CD14-positive monocyte (primary cell): ENCODE results near the gene FAM163B. TPM values are rescaled to one million over a fixed set of nuclear protein-coding genes. Genes with fewer than 3 reads are reported as not detected.

Source experiments
- DNase-seq, 3 donors: peaks; one replicate each; pipeline ENCODE4 v3.0.0-alpha.2; 2011 to 2022
- H2AFZ ChIP-seq: 2 replicates; pipeline ENCODE4 v1.6.0; 2012; ENCODE audit warnings: mild to moderate bottlenecking, low read depth, low read length, inconsistent platforms; ENCODE audit not compliant: insufficient read depth, poor library complexity, severe bottlenecking
- H3K27ac ChIP-seq, 2 donors: 1 replicate in 1 of 2; 2 replicates in 1 of 2; pipeline ENCODE4 v1.5.1; 2012 to 2013; ENCODE audit warnings: low read length in 2 of 2, control low read depth in 1 of 2, inconsistent platforms in 1 of 2, low read depth in 1 of 2, mild to moderate bottlenecking in 1 of 2
- H3K27me3 ChIP-seq, 2 donors: one replicate each; pipeline versions ENCODE4 v1.6.0 to v1.6.1; 2011 to 2013; ENCODE audit warnings: low read length in 2 of 2; ENCODE audit not compliant: control insufficient read depth in 2 of 2, insufficient read depth in 2 of 2
- H3K36me3 ChIP-seq, 2 donors: replicated peaks in 1 of 2; 1 replicate in 1 of 2; 2 replicates in 1 of 2; pipeline versions ENCODE4 v1.5.1 to v1.6.1; 2012 to 2013; ENCODE audit warnings: low read length in 2 of 2, control low read depth in 1 of 2, inconsistent platforms in 1 of 2, mild to moderate bottlenecking in 1 of 2; ENCODE audit not compliant: insufficient read depth in 2 of 2, control insufficient read depth in 1 of 2
- H3K4me1 ChIP-seq, 2 donors: 1 replicate in 1 of 2; 2 replicates in 1 of 2; pipeline versions ENCODE4 v1.5.1 to v1.6.1; 2012 to 2013; ENCODE audit warnings: low read length in 2 of 2, control low read depth in 1 of 2, inconsistent platforms in 1 of 2, mild to moderate bottlenecking in 1 of 2, moderate library complexity in 1 of 2; ENCODE audit not compliant: insufficient read depth in 2 of 2, control insufficient read depth in 1 of 2
- H3K4me2 ChIP-seq: replicated peaks from 2 replicates; pipeline ENCODE3; 2012; ENCODE audit warnings: low read length, moderate library complexity, mild to moderate bottlenecking; ENCODE audit not compliant: poor library complexity, severe bottlenecking; ENCODE audit errors: extremely low read depth
- H3K4me3 ChIP-seq, 3 experiments: fragments of 200-600 bp in 1 of 3; sonication (generic) in 1 of 3; replicated peaks in 1 of 3; 1 replicate in 2 of 3; 2 replicates in 1 of 3; pipeline ENCODE4 v1.5.1; 2011 to 2013; ENCODE audit warnings: low read length in 3 of 3, mild to moderate bottlenecking in 3 of 3, control low read depth in 2 of 3, low read depth in 2 of 3, inconsistent platforms in 1 of 3, moderate library complexity in 1 of 3
- H3K79me2 ChIP-seq: 2 replicates; pipeline ENCODE4 v1.6.0; 2012; ENCODE audit warnings: mild to moderate bottlenecking, control low read depth, inconsistent platforms, low read length, moderate library complexity; ENCODE audit not compliant: insufficient read depth
- H3K9ac ChIP-seq: 2 replicates; pipeline ENCODE4 v1.6.0; 2017; ENCODE audit warnings: low read length, mild to moderate bottlenecking; ENCODE audit not compliant: insufficient read depth, poor library complexity, severe bottlenecking
- H3K9me3 ChIP-seq, 2 donors: replicated peaks in 1 of 2; 1 replicate in 1 of 2; 2 replicates in 1 of 2; pipeline versions ENCODE4 v1.5.1 to v1.6.1; 2012 to 2013; ENCODE audit warnings: low read length in 2 of 2, control low read depth in 1 of 2; ENCODE audit not compliant: control insufficient read depth in 1 of 2, insufficient read depth in 1 of 2
- H4K20me1 ChIP-seq: 2 replicates; pipeline ENCODE4 v1.6.0; 2012; ENCODE audit warnings: mild to moderate bottlenecking, low read length, control low read depth, moderate library complexity; ENCODE audit not compliant: insufficient read depth
- H3K27ac Mint-ChIP-seq, 7 donors: one replicate each; pipeline ENCODE4 v1.8.0; 2020; ENCODE audit warnings: mild to moderate bottlenecking in 7 of 7, mixed read lengths in 7 of 7, moderate library complexity in 6 of 7, inconsistent platforms in 2 of 7
- H3K27me3 Mint-ChIP-seq, 3 donors: one replicate each; pipeline ENCODE4 v1.8.0; 2021 to 2022; ENCODE audit warnings: low read depth in 3 of 3, mild to moderate bottlenecking in 3 of 3, mixed read lengths in 3 of 3, moderate library complexity in 3 of 3, inconsistent platforms in 1 of 3
- H3K36me3 Mint-ChIP-seq, 2 donors: one replicate each; pipeline ENCODE4 v1.8.0; 2020; ENCODE audit warnings: mixed read lengths in 2 of 2, inconsistent platforms in 1 of 2, mild to moderate bottlenecking in 1 of 2
- H3K4me1 Mint-ChIP-seq: one replicate; pipeline ENCODE4 v1.8.0; 2020; ENCODE audit warnings: mild to moderate bottlenecking, mixed read lengths
- H3K4me3 Mint-ChIP-seq, 2 donors: one replicate each; pipeline ENCODE4 v1.8.0; 2020; ENCODE audit warnings: mild to moderate bottlenecking in 2 of 2, mixed read lengths in 2 of 2, moderate library complexity in 1 of 2
- H3K9me3 Mint-ChIP-seq, 7 donors: one replicate each; pipeline ENCODE4 v1.8.0; 2020 to 2022; ENCODE audit warnings: mixed read lengths in 7 of 7, mild to moderate bottlenecking in 6 of 7, moderate library complexity in 6 of 7, inconsistent platforms in 2 of 7
- CTCF ChIP-seq: fragments of 200-600 bp; IDR thresholded peaks from one replicate; pipeline ENCODE4 v1.8.0; 2022; ENCODE audit warnings: antibody characterized with exemption, mild to moderate bottlenecking
- WGBS: methylation state at CpG from one replicate; pipeline ENCODE4 v1.1.5; 2013; ENCODE audit warnings: missing lambda C conversion rate; ENCODE audit not compliant: insufficient coverage; 5-methylcytosine and 5-hydroxymethylcytosine counted together
- intact Hi-C, 2 donors: fragments of 100-400 bp; cut with micrococcal nuclease; formaldehyde crosslinking; loops; one replicate each; pipeline versions ENCODE4 v1.15.0 to v1.15.1; 2023
- polyA plus RNA-seq, 3 donors: library from polyadenylated mRNA; depleted of rRNA in 1 of 3; unstranded in 2 of 3; stranded (reverse) in 1 of 3; fragments of 300-500 nt in 2 of 3; fragments of >200 nt in 1 of 3; fragmentation: Illumina TruSeq in 2 of 3; gene quantifications; 1 replicate in 2 of 3; 2 replicates in 1 of 3; pipeline ENCODE4 v1.2.3, GENCODE V29; 2012 to 2021

Gene FAM163B
- polyA plus RNA-seq, 3 donors = not detected

GRCh38 chr9:133571896-133572595 lies 37.1 kb downstream of the FAM163B start:
- H3K4me1 Mint-ChIP-seq = peaks cover 3% of the 10 kb centered on the region
- no peaks in the 10 kb centered on the region for H3K36me3 Mint-ChIP-seq
- TF ChIP-seq CTCF = no peak
- Histone ChIP-seq H3K27ac (no peak overlapping the region), H3K79me2 (no peaks in the 10 kb centered on the region), H3K36me3 (no peaks in the 10 kb centered on the region), H2AFZ (no peak overlapping the region), H4K20me1 (no peaks in the 10 kb centered on the region), H3K27me3 (peaks cover 0 to 10% of the 10 kb centered on the region in 2 donors), H3K4me1 (no peaks in the 10 kb centered on the region), H3K4me2 (no peak overlapping the region), H3K9ac (no peak overlapping the region), H3K4me3 (no peak overlapping the region), H3K9me3 (no peaks in the 10 kb centered on the region)
- no peak for DNase-seq
- H3K27ac Mint-ChIP-seq = no peak overlapping the region
- H3K27me3 Mint-ChIP-seq = peaks cover 5 to 21% (median 13%) of the 10 kb centered on the region in 3 donors
- no peaks in the 10 kb centered on the region for H3K9me3 Mint-ChIP-seq
- intact Hi-C loops = no loop called here
- 96% methylated on average over 12 of the region's 20 CpGs for WGBS
- H3K4me3 Mint-ChIP-seq = no peak overlapping the region

- H3K4me2 ChIP-seq = no peak overlapping the region
- no peak overlapping the region for H3K27ac ChIP-seq
- WGBS = 58% methylated on average over 9 of the region's 9 CpGs
- Mint-ChIP-seq H3K4me3 (no peak overlapping the region), H3K27me3 (peaks cover 2 to 15% (median 10%) of the 10 kb centered on the region in 3 donors), H3K4me1 (no peaks in the 10 kb centered on the region), H3K9me3 (no peaks in the 10 kb centered on the region), H3K36me3 (no peaks in the 10 kb centered on the region), H3K27ac (no peak overlapping the region)
- H3K9me3 ChIP-seq = no peaks in the 10 kb centered on the region
- no peak overlapping the region for H3K9ac ChIP-seq
- H3K79me2 ChIP-seq = no peaks in the 10 kb centered on the region
- H2AFZ ChIP-seq = no peak overlapping the region
- DNase-seq = no peak
- H3K4me3 ChIP-seq = no peak overlapping the region
- H3K36me3 ChIP-seq = no peaks in the 10 kb centered on the region
- no peaks in the 10 kb centered on the region for H4K20me1 ChIP-seq
- intact Hi-C loops = no loop called here
- TF ChIP-seq CTCF = no peak
- H3K4me1 ChIP-seq = no peaks in the 10 kb centered on the region
- peaks cover 0 to 5% of the 10 kb centered on the region in 2 donors for H3K27me3 ChIP-seq
Measured at GRCh38 chr9:133571391-133571890, 37.7 kb downstream of the FAM163B start.
